ENCODE results near the gene SUGCT. TPM values are rescaled to one million over a fixed set of nuclear protein-coding genes. Genes with fewer than 3 reads are reported as not detected.
"Not testable (repeated sequence)": the region's sequence is repeated elsewhere in the genome, so short reads cannot be mapped to it uniquely, and the experiment has no call there.

The SUGCT gene
- total and polyA plus RNA-seq, 5 donors, result 5.7 to 10.3 (median 6.1) TPM

GRCh38 chr7:40649247-40649646, 514.4 kb downstream of the SUGCT start:
- WGBS, result 66% methylated on average over 1 of the region's 1 CpG
- intact Hi-C loops (cut with DNase I), result no loop called here
- Histone ChIP-seq H3K9me3 (ENCODE audit: control insufficient read depth, low read length) (no peaks in the 10 kb centered on the region), H3K4me1 (ENCODE audit: control insufficient read depth, insufficient read depth, low read length) (no peaks in the 10 kb centered on the region), H3K27me3 (ENCODE audit: control insufficient read depth, insufficient read depth) (no peaks in the 10 kb centered on the region), H3K27ac (ENCODE audit: low read length) (no peak overlapping the region), H3K4me3 (ENCODE audit: low read length) (no peak overlapping the region)
- no peak for DNase-seq
- no peak for ATAC-seq

- H3K27ac ChIP-seq (ENCODE audit: low read length); ATAC-seq; H3K27me3 ChIP-seq (ENCODE audit: control insufficient read depth, insufficient read depth); H3K4me3 ChIP-seq (ENCODE audit: low read length); intact Hi-C loops (cut with DNase I); DNase-seq; H3K9me3 ChIP-seq (ENCODE audit: control insufficient read depth, low read length); H3K4me1 ChIP-seq (ENCODE audit: control insufficient read depth, insufficient read depth, low read length): not testable (repeated sequence)
- WGBS, result 92% methylated on average over 1 of the region's 1 CpG
These were observed 516.1 kb downstream of the SUGCT start for GRCh38 chr7:40650903-40651302.

- 73% methylated on average over 4 of the region's 4 CpGs for WGBS
- Histone ChIP-seq H3K9me3 (ENCODE audit: control insufficient read depth, low read length) (no peaks in the 10 kb centered on the region), H3K27ac (ENCODE audit: low read length) (no peak overlapping the region), H3K4me1 (ENCODE audit: control insufficient read depth, insufficient read depth, low read length) (no peaks in the 10 kb centered on the region), H3K4me3 (ENCODE audit: low read length) (no peak overlapping the region), H3K27me3 (ENCODE audit: control insufficient read depth, insufficient read depth) (no peaks in the 10 kb centered on the region)
- no peak for DNase-seq
- intact Hi-C loops (cut with DNase I), result no loop called here
- no peak for ATAC-seq
These were observed 519.4 kb downstream of the SUGCT start for GRCh38 chr7:40654171-40654570.

- ATAC-seq, result no peak
- no peaks in the 10 kb centered on the region for H3K4me1 ChIP-seq (ENCODE audit: control insufficient read depth, insufficient read depth, low read length)
- H3K27me3 ChIP-seq (ENCODE audit: control insufficient read depth, insufficient read depth), result no peaks in the 10 kb centered on the region
- WGBS, result 84% methylated on average over 1 of the region's 1 CpG
- no peak for DNase-seq
- H3K9me3 ChIP-seq (ENCODE audit: control insufficient read depth, low read length), result no peaks in the 10 kb centered on the region
- no peak overlapping the region for H3K4me3 ChIP-seq (ENCODE audit: low read length)
- H3K27ac ChIP-seq (ENCODE audit: low read length), result no peak overlapping the region
- intact Hi-C loops (cut with DNase I), result no loop called here
These were observed 520.6 kb downstream of the SUGCT start for GRCh38 chr7:40655426-40655825.

GRCh38 chr7:40656349-40656748, 521.5 kb downstream of the SUGCT start:
- ATAC-seq (no peak), DNase-seq (no peak)
- intact Hi-C loops (cut with DNase I), result no loop called here
- Histone ChIP-seq H3K27me3 (ENCODE audit: control insufficient read depth, insufficient read depth) (no peaks in the 10 kb centered on the region), H3K4me1 (ENCODE audit: control insufficient read depth, insufficient read depth, low read length) (no peaks in the 10 kb centered on the region), H3K4me3 (ENCODE audit: low read length) (no peak overlapping the region), H3K9me3 (ENCODE audit: control insufficient read depth, low read length) (no peaks in the 10 kb centered on the region), H3K27ac (ENCODE audit: low read length) (no peak overlapping the region)
- 90% methylated on average over 2 of the region's 2 CpGs for WGBS

GRCh38 chr7:40658729-40659128, 523.9 kb downstream of the SUGCT start:
- H3K4me3 ChIP-seq (ENCODE audit: low read length), result no peak overlapping the region
- H3K27ac ChIP-seq (ENCODE audit: low read length), result no peak overlapping the region
- H3K27me3 ChIP-seq (ENCODE audit: control insufficient read depth, insufficient read depth), result no peaks in the 10 kb centered on the region
- no peaks in the 10 kb centered on the region for H3K4me1 ChIP-seq (ENCODE audit: control insufficient read depth, insufficient read depth, low read length)
- intact Hi-C loops (cut with DNase I), result no loop called here
- peak in 2 of 3 donors; percentile 24 to 31 for DNase-seq
- 70% methylated on average over 2 of the region's 2 CpGs for WGBS
- ATAC-seq, result peak in 1 of 2 donors; percentile 66
- H3K9me3 ChIP-seq (ENCODE audit: control insufficient read depth, low read length), result no peaks in the 10 kb centered on the region

GRCh38 chr7:40659231-40659630, 524.4 kb downstream of the SUGCT start:
- H3K27ac ChIP-seq (ENCODE audit: low read length), result no peak overlapping the region
- H3K4me1 ChIP-seq (ENCODE audit: control insufficient read depth, insufficient read depth, low read length), result no peaks in the 10 kb centered on the region
- H3K4me3 ChIP-seq (ENCODE audit: low read length), result no peak overlapping the region
- intact Hi-C loops (cut with DNase I), result no loop called here
- no peaks in the 10 kb centered on the region for H3K9me3 ChIP-seq (ENCODE audit: control insufficient read depth, low read length)
- H3K27me3 ChIP-seq (ENCODE audit: control insufficient read depth, insufficient read depth), result no peaks in the 10 kb centered on the region
- WGBS, result 28% methylated on average over 2 of the region's 2 CpGs
- ATAC-seq (peak; percentile 68 to 80), DNase-seq (peak in 1 of 3 donors; percentile 50)

- no peak for ATAC-seq
- Histone ChIP-seq H3K27me3 (ENCODE audit: control insufficient read depth, insufficient read depth) (no peaks in the 10 kb centered on the region), H3K9me3 (ENCODE audit: control insufficient read depth, low read length) (no peaks in the 10 kb centered on the region), H3K4me3 (ENCODE audit: low read length) (no peak overlapping the region), H3K4me1 (ENCODE audit: control insufficient read depth, insufficient read depth, low read length) (no peaks in the 10 kb centered on the region), H3K27ac (ENCODE audit: low read length) (no peak overlapping the region)
- DNase-seq, result no peak
- WGBS, result 59% methylated on average over 2 of the region's 2 CpGs
- intact Hi-C loops (cut with DNase I), result no loop called here
These were observed 538.5 kb downstream of the SUGCT start for GRCh38 chr7:40673285-40673684.

GRCh38 chr7:40674316-40674715, 539.5 kb downstream of the SUGCT start:
- Histone ChIP-seq H3K27me3 (ENCODE audit: control insufficient read depth, insufficient read depth) (no peaks in the 10 kb centered on the region), H3K27ac (ENCODE audit: low read length) (no peak overlapping the region), H3K9me3 (ENCODE audit: control insufficient read depth, low read length) (no peaks in the 10 kb centered on the region), H3K4me1 (ENCODE audit: control insufficient read depth, insufficient read depth, low read length) (no peaks in the 10 kb centered on the region), H3K4me3 (ENCODE audit: low read length) (no peak overlapping the region)
- intact Hi-C loops (cut with DNase I), result no loop called here
- DNase-seq (no peak), ATAC-seq (no peak)
- WGBS, result 90% methylated on average over 3 of the region's 3 CpGs

- intact Hi-C loops (cut with DNase I), result no loop called here
- H3K4me1 ChIP-seq (ENCODE audit: control insufficient read depth, insufficient read depth, low read length), result no peaks in the 10 kb centered on the region
- H3K27me3 ChIP-seq (ENCODE audit: control insufficient read depth, insufficient read depth), result no peaks in the 10 kb centered on the region
- H3K9me3 ChIP-seq (ENCODE audit: control insufficient read depth, low read length), result no peaks in the 10 kb centered on the region
- 92% methylated on average over 3 of the region's 3 CpGs for WGBS
- DNase-seq, result no peak
- no peak for ATAC-seq
- H3K27ac ChIP-seq (ENCODE audit: low read length), result no peak overlapping the region
- no peak overlapping the region for H3K4me3 ChIP-seq (ENCODE audit: low read length)
These were observed 540.9 kb downstream of the SUGCT start for GRCh38 chr7:40675741-40676140.

- Histone ChIP-seq H3K27ac (ENCODE audit: low read length) (no peak overlapping the region), H3K4me1 (ENCODE audit: control insufficient read depth, insufficient read depth, low read length) (no peaks in the 10 kb centered on the region), H3K27me3 (ENCODE audit: control insufficient read depth, insufficient read depth) (no peaks in the 10 kb centered on the region), H3K4me3 (ENCODE audit: low read length) (no peak overlapping the region), H3K9me3 (ENCODE audit: control insufficient read depth, low read length) (no peaks in the 10 kb centered on the region)
- no peak for DNase-seq
- 95% methylated on average over 6 of the region's 6 CpGs for WGBS
- no peak for ATAC-seq
- intact Hi-C loops (cut with DNase I), result no loop called here
These were observed 541.4 kb downstream of the SUGCT start for GRCh38 chr7:40676221-40676620.

GRCh38 chr7:40680657-40681056, 545.9 kb downstream of the SUGCT start:
- ATAC-seq (no peak), DNase-seq (no peak)
- Histone ChIP-seq H3K27me3 (ENCODE audit: control insufficient read depth, insufficient read depth) (no peaks in the 10 kb centered on the region), H3K9me3 (ENCODE audit: control insufficient read depth, low read length) (no peaks in the 10 kb centered on the region), H3K27ac (ENCODE audit: low read length) (no peak overlapping the region), H3K4me3 (ENCODE audit: low read length) (no peak overlapping the region), H3K4me1 (ENCODE audit: control insufficient read depth, insufficient read depth, low read length) (no peaks in the 10 kb centered on the region)
- intact Hi-C loops (cut with DNase I), result no loop called here
- 91% methylated on average over 1 of the region's 1 CpG for whole genome bisulfite sequencing
